ENCODE results near the gene MGMT. TPM values are rescaled to one million over a fixed set of nuclear protein-coding genes. Genes with fewer than 3 reads are reported as not detected.

The MGMT gene
- total RNA-seq, 4 donors from 2014 or later, result 25.6 to 32.2 (median 29.5) TPM

DNA sequence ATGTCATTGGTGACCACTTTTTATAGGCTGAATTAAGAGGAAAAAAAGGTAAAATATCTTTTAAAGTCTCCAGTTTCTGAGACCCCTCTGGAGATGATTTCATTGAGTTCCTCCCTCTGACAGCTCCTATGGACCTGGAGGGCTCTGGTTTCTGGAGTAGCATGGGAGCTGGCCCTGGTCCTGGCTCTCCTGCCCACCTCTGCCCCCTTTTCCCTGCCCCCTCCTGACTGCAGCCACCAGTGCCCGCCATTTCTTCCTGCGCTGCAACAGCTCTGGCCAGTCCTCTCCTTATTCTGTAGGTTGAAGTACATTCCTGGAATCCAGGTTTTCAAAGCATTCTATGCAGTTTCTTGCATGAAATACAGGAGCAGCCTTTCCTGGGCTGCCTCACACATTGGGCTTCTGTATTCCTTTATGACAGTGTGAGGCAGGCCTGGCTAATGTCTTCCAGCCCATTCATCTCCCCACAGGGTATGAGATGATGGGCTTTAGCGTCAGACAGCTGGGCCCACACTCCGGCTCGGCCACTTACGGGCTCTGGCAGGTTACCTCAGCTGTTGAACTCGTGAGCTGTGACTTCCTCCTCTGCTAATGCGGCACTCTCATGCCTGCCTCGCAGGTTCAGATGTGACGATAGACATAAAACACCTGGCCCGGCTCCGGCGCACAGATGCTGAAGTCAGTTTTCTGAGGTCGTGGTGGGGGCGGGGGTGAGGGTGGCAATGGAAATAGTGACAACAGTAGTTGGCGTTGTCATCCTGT lies 101.7 kb downstream of the MGMT start:
- TF ChIP-seq POLR2AphosphoS5 (IDR thresholded peaks at IDR 0.05) (no peak), POLR2A (IDR thresholded peaks at IDR 0.05) (no peak), EP300 (IDR thresholded peaks at IDR 0.05) (no peak)
- TF ChIP-seq, protein P1, sequence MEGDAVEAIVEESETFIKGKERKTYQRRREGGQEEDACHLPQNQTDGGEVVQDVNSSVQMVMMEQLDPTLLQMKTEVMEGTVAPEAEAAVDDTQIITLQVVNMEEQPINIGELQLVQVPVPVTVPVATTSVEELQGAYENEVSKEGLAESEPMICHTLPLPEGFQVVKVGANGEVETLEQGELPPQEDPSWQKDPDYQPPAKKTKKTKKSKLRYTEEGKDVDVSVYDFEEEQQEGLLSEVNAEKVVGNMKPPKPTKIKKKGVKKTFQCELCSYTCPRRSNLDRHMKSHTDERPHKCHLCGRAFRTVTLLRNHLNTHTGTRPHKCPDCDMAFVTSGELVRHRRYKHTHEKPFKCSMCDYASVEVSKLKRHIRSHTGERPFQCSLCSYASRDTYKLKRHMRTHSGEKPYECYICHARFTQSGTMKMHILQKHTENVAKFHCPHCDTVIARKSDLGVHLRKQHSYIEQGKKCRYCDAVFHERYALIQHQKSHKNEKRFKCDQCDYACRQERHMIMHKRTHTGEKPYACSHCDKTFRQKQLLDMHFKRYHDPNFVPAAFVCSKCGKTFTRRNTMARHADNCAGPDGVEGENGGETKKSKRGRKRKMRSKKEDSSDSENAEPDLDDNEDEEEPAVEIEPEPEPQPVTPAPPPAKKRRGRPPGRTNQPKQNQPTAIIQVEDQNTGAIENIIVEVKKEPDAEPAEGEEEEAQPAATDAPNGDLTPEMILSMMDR (IDR thresholded peaks at IDR 0.05), result no peak
- 96% methylated on average over 15 of the region's 16 CpGs for WGBS
- Histone ChIP-seq H3K27me3 (no peaks in the 10 kb centered on the region), H3K27ac (no peak overlapping the region), H3K9me3 (no peaks in the 10 kb centered on the region), H3K36me3 (no peaks in the 10 kb centered on the region), H3K4me3 (no peak overlapping the region), H3K4me1 (no peaks in the 10 kb centered on the region)
- DNase-seq (ENCODE audit: low spot score in 2 of 2), result no peak

DNA sequence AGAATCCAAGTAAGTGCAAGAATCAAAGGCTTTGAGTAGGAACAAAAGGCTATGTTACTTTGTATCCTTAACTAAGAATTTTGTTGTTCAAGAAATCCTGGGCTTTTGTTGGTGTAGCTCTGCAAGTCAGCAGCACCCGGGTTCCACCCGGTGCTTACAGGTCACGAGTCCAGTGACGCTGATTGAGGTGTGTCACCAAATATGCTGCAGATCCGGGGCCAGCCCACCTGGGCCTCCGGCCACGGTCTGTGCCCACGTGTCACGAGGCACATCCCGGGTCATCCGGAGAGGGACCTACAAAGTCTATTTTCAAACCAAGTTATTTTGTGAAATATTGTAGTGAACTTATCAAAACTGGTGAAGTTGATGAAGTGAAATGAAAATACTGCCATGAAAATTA lies 103.1 kb downstream of the MGMT start:
- no peaks in the 10 kb centered on the region for H3K4me1 ChIP-seq
- H3K27ac ChIP-seq, result no peak overlapping the region
- WGBS, result 97% methylated on average over 11 of the region's 11 CpGs
- H3K36me3 ChIP-seq, result no peaks in the 10 kb centered on the region
- no peaks in the 10 kb centered on the region for H3K9me3 ChIP-seq
- H3K27me3 ChIP-seq, result no peaks in the 10 kb centered on the region
- no peak for TF ChIP-seq POLR2A (IDR thresholded peaks at IDR 0.05)
- TF ChIP-seq POLR2AphosphoS5 (IDR thresholded peaks at IDR 0.05), result no peak
- TF ChIP-seq, protein P1 (IDR thresholded peaks at IDR 0.05), result no peak
- TF ChIP-seq EP300 (IDR thresholded peaks at IDR 0.05), result no peak
- H3K4me3 ChIP-seq, result no peak overlapping the region
- no peak for DNase-seq (ENCODE audit: low spot score in 2 of 2)

DNA sequence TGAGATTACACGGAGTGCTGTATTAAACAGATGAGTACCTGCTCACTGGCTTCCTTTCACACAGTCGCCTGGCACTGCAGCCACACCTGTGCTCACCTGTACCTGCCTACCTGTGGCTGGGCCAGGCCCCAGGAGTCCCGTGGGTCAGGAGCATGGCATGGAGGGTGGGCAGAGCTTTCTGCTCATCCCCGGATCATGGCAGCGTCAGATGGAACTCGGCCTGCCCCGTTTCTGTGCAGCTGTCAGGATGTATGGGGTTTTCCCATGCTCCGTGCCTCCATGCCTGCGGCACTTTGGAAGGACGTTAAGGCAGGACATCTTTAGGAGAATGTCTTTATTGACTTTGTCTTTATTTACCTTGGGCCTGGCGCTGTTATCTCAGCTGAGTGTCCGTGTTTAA lies 112.2 kb downstream of the MGMT start:
- H3K27ac ChIP-seq, result no peak overlapping the region
- H3K9me3 ChIP-seq, result no peaks in the 10 kb centered on the region
- no peaks in the 10 kb centered on the region for H3K27me3 ChIP-seq
- no peak for DNase-seq (ENCODE audit: low spot score in 2 of 2)
- H3K4me3 ChIP-seq, result no peak overlapping the region
- WGBS, result 96% methylated on average over 12 of the region's 12 CpGs
- H3K4me1 ChIP-seq, result no peaks in the 10 kb centered on the region
- H3K36me3 ChIP-seq, result no peaks in the 10 kb centered on the region
- no peak for TF ChIP-seq POLR2A (IDR thresholded peaks at IDR 0.05)
- TF ChIP-seq EP300 (IDR thresholded peaks at IDR 0.05), result no peak

DNA sequence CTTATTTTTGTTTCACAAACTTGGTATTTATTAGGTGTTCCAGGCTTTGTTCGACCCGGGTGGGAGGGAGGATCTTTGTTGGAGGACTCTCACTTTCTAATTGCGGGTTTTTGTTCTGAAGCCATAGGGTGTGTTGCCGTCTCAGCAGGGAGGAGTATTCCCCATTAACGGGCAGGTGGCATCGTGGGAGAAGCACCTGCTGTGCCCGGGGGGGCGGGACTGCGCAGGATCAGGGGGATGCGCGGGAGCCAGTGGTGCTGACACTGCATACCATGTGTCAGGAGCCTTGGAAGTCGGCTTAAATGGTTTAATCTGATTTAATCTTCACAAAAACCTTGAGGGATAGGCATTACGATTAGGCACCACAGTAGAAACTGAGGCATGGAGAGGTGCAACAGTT lies 113.0 kb downstream of the MGMT start:
- DNase-seq (ENCODE audit: low spot score in 2 of 2), result no peak

DNA sequence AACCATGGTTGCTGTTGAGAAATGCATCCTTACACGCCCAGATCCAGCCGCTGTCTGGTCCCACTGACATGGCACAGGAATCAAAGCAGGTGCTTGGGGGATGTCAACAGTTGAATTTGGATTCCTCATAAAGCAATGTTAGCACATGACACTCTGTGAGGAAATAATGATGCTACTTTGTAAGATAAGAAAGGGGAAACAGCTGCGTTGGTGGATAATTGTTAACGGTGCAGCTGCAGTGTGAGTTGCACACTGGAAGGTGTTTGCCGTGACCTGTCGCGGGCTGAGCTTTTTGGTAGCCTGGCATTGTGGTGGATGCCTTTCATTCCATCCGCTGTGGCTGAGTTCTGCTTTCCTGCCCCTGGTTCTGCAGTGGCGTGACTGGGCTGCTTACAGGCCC lies 113.9 kb downstream of the MGMT start:
- TF ChIP-seq EP300 (IDR thresholded peaks at IDR 0.05) (no peak), POLR2A (IDR thresholded peaks at IDR 0.05) (no peak), POLR2AphosphoS5 (IDR thresholded peaks at IDR 0.05) (no peak)
- TF ChIP-seq, protein P1 (IDR thresholded peaks at IDR 0.05), result no peak
- WGBS, result 94% methylated on average over 8 of the region's 9 CpGs
- Histone ChIP-seq H3K9me3 (peaks cover 8% of the 10 kb centered on the region), H3K27me3 (no peaks in the 10 kb centered on the region), H3K27ac (no peak overlapping the region), H3K4me3 (no peak overlapping the region), H3K36me3 (no peaks in the 10 kb centered on the region), H3K4me1 (no peaks in the 10 kb centered on the region)
- no peak for DNase-seq (ENCODE audit: low spot score in 2 of 2)

More for the DNA sequence above, 113.0 kb downstream of the MGMT start:
- TF ChIP-seq, protein P1 (IDR thresholded peaks at IDR 0.05), result no peak
- TF ChIP-seq EP300 (IDR thresholded peaks at IDR 0.05), result no peak
- H3K4me1 ChIP-seq, result no peaks in the 10 kb centered on the region
- no peaks in the 10 kb centered on the region for H3K27me3 ChIP-seq
- H3K4me3 ChIP-seq, result no peak overlapping the region
- WGBS, result 88% methylated on average over 13 of the region's 13 CpGs
- H3K36me3 ChIP-seq, result no peaks in the 10 kb centered on the region
- H3K27ac ChIP-seq, result no peak overlapping the region
- H3K9me3 ChIP-seq, result no peaks in the 10 kb centered on the region
